ENCODE results near the gene KIAA0232.

Gene KIAA0232

DNA sequence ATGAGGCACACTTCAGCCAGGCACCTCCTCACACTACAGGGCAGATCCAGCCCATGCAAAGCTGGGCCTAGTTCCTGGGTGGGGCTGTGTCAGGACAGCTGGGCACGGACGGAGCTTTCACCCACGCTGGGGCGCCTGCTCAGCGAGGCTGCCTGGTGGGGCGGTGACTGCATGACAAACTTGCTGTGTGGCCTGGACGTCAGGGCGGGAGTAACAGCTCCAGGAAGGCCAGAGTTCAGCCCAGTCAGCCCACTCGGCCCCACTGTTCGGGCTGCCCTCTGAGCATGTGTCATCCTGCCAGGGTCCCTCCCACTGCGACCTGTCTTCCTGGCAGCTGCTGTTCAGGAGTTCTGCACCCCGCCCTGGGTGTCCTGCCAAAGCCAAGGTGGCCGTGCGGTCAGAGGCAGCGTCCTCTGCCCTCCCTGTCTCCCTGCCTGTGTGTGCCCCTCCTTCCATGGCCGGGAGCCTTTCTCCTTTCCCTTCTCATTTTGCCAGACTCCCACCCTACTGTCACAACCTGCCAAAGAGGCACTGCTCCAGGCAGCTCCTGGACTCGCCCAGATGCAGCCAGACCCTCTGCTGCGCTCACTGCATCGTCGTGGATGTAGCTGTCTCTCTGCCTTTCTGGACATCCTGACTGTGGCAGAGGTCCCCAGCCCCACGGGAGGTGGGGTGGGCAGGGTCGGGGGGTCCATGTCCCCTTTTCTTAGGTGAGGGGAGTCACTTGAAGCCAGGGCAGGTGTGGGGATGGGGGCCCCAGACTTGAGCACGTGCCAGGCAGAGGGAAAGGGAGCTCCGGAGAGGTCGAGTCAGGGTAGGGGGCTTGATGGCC lies 33.0 kb upstream of the KIAA0232 start:
- no peaks in the 10 kb centered on the region for H3K9me2 ChIP-seq (replicated peaks; ENCODE audit: insufficient read depth, low read length)
- H3K27me3 ChIP-seq (replicated peaks; ENCODE audit: insufficient read depth, low read length) = no peaks in the 10 kb centered on the region
- no peak for DNase-seq
- H3K79me2 ChIP-seq (ENCODE audit: low read length) = no peaks in the 10 kb centered on the region
- no peaks in the 10 kb centered on the region for H3K9me3 ChIP-seq (replicated peaks; ENCODE audit: insufficient read depth, low read length)
- H3K27ac ChIP-seq (ENCODE audit: low read length) = no peak overlapping the region
- TF ChIP-seq EZH2 (optimal IDR thresholded peaks at IDR 0.05; ENCODE audit: low read depth, low read length) = no peak
- TF ChIP-seq, protein P1, sequence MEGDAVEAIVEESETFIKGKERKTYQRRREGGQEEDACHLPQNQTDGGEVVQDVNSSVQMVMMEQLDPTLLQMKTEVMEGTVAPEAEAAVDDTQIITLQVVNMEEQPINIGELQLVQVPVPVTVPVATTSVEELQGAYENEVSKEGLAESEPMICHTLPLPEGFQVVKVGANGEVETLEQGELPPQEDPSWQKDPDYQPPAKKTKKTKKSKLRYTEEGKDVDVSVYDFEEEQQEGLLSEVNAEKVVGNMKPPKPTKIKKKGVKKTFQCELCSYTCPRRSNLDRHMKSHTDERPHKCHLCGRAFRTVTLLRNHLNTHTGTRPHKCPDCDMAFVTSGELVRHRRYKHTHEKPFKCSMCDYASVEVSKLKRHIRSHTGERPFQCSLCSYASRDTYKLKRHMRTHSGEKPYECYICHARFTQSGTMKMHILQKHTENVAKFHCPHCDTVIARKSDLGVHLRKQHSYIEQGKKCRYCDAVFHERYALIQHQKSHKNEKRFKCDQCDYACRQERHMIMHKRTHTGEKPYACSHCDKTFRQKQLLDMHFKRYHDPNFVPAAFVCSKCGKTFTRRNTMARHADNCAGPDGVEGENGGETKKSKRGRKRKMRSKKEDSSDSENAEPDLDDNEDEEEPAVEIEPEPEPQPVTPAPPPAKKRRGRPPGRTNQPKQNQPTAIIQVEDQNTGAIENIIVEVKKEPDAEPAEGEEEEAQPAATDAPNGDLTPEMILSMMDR (IDR thresholded peaks at IDR 0.05; ENCODE audit: low read length) = no peak
- no peak for TF ChIP-seq EZH2phosphoT487 (IDR thresholded peaks at IDR 0.05; ENCODE audit: low read length)
- H4K20me1 ChIP-seq (ENCODE audit: insufficient read depth, low read length) = no peaks in the 10 kb centered on the region
- no peak overlapping the region for H3K4me2 ChIP-seq (ENCODE audit: low read depth, low read length)
- H3K9ac ChIP-seq (ENCODE audit: low read length) = no peak overlapping the region
- no peak overlapping the region for H3K4me3 ChIP-seq (ENCODE audit: low read length)
- no peaks in the 10 kb centered on the region for H3K4me1 ChIP-seq (ENCODE audit: low read length)
- H2AFZ ChIP-seq (ENCODE audit: low read length) = no peak overlapping the region
- H3F3A ChIP-seq (ENCODE audit: insufficient read depth, low read length) = no peaks in the 10 kb centered on the region
- H3K36me3 ChIP-seq (replicated peaks; ENCODE audit: insufficient read depth, low read length) = no peaks in the 10 kb centered on the region

DNA sequence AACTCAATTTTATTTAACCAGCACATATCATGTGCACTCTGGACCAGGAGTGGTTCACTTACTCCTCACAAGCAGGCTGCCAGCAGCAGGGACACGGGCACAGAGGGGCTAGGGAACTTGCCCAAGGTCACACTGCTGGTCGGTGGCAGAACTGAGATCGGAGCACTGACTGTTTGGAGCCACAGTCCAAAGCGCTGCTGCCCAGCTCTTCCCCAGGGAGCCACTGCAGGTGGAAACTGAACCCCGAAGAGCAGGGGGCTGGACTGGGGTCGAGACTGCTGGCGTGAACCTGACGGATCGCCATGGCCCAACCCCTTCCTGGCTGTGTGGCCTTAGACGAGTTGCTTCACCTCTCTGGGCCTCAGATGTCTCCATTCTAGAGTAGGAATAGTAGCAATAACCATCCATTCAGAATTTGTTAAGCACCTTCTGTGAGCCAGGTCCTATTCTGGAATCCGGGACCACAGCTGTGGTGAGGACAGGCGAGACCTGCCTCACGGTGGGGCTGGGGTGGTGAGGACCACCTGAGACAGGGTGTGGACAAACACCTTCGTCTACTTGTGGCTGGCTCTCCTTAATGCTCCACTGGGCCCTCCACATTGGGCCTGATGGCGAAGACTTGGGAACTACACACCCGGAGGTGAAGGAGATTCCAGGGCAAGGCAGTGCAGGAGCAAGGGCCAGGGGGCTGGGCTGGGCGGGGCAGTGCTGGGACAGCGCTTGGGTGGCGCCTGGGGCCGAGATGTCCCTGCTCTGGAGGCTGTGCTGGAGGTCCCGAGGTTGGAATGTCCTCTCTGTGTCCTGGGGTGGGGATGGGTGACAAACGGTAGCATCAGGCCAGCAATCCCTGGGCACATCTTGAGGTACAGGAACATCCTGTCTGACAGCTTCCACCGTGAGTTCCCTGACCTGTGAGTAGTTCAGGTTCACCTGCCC lies 32.0 kb upstream of the KIAA0232 start:
- TF ChIP-seq EZH2phosphoT487 (IDR thresholded peaks at IDR 0.05; ENCODE audit: low read length) = no peak
- TF ChIP-seq EZH2 (optimal IDR thresholded peaks at IDR 0.05; ENCODE audit: low read depth, low read length) = no peak
- TF ChIP-seq, protein P1 (IDR thresholded peaks at IDR 0.05; ENCODE audit: low read length) = no peak
- no peaks in the 10 kb centered on the region for H3K79me2 ChIP-seq (ENCODE audit: low read length)
- H4K20me1 ChIP-seq (ENCODE audit: insufficient read depth, low read length) = no peaks in the 10 kb centered on the region
- 0 out of 2 replicates have a peak, but pooled peaks cover 5% of the 10 kb centered on the region for H3K27me3 ChIP-seq (replicated peaks; ENCODE audit: insufficient read depth, low read length)
- H3K4me3 ChIP-seq (ENCODE audit: low read length) = no peak overlapping the region
- H3K9me2 ChIP-seq (replicated peaks; ENCODE audit: insufficient read depth, low read length) = no peaks in the 10 kb centered on the region
- H3K9ac ChIP-seq (ENCODE audit: low read length) = no peak overlapping the region
- no peak overlapping the region for H3K27ac ChIP-seq (ENCODE audit: low read length)
- H3K4me1 ChIP-seq (ENCODE audit: low read length) = no peaks in the 10 kb centered on the region
- H2AFZ ChIP-seq (ENCODE audit: low read length) = no peak overlapping the region
- H3K9me3 ChIP-seq (replicated peaks; ENCODE audit: insufficient read depth, low read length) = no peaks in the 10 kb centered on the region
- H3K4me2 ChIP-seq (ENCODE audit: low read depth, low read length) = no peak overlapping the region
- no peaks in the 10 kb centered on the region for H3K36me3 ChIP-seq (replicated peaks; ENCODE audit: insufficient read depth, low read length)
- no peak for DNase-seq
- H3F3A ChIP-seq (ENCODE audit: insufficient read depth, low read length) = no peaks in the 10 kb centered on the region

DNA sequence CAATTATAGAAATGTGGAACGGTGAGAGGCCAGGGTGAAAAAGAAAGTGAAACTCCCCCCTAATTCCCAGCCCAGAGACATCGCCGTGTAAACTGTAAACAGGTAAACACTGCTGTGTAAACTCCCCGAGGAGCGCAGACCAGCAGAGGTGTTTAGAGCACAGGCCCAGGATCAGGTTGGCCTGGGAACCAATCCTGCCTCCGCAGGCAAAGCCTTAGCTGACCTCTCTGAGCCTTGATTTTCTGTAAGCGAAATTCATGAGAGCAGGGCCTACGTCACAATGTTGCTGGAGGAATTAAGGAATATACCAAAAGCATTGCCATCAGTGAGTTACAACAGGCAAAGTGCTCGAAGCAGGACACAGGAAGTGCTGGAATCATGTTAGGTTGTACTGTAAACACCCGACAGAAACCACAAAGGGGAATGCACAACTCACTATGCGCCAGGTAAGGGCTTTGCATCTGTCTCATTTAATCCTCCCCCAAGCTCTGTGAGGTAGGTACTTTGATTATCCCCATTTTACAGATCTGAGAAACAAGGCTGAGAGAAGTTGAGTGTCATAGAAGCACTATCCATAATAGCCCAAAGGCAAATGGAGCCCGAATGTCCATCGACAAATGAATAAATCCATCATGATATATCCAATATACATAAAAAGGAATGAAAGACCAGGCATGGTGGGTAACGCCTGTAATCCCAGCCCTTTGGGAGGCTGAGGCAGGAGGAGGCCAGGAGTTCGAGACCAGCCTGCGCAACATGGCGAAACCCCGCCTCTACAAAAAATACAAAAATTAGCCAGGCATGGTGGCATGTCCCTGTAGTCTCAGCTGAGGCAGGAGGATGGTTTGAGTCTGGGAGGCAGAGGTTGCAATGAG lies 30.7 kb upstream of the KIAA0232 start:
- Histone ChIP-seq H3K27me3 (replicated peaks; ENCODE audit: insufficient read depth, low read length) (0 out of 2 replicates have a peak, but pooled peaks cover 5% of the 10 kb centered on the region), H3K79me2 (ENCODE audit: low read length) (no peaks in the 10 kb centered on the region), H3K4me3 (ENCODE audit: low read length) (no peak overlapping the region; the same call in 1 of the 2 replicates), H3K4me1 (ENCODE audit: low read length) (no peaks in the 10 kb centered on the region), H3K4me2 (ENCODE audit: low read depth, low read length) (0 out of 2 replicates have a peak overlapping the region, but pooled peaks have one; percentile 15), H2AFZ (ENCODE audit: low read length) (no peak overlapping the region), H3K9me2 (replicated peaks; ENCODE audit: insufficient read depth, low read length) (no peaks in the 10 kb centered on the region), H3K9ac (ENCODE audit: low read length) (no peak overlapping the region), H3K9me3 (replicated peaks; ENCODE audit: insufficient read depth, low read length) (no peaks in the 10 kb centered on the region), H4K20me1 (ENCODE audit: insufficient read depth, low read length) (no peaks in the 10 kb centered on the region), H3K36me3 (replicated peaks; ENCODE audit: insufficient read depth, low read length) (no peaks in the 10 kb centered on the region), H3F3A (ENCODE audit: insufficient read depth, low read length) (no peaks in the 10 kb centered on the region), H3K27ac (ENCODE audit: low read length) (no peak overlapping the region)
- DNase-seq = no peak
- no peak for TF ChIP-seq EZH2 (optimal IDR thresholded peaks at IDR 0.05; ENCODE audit: low read depth, low read length)
- TF ChIP-seq, protein P1 (IDR thresholded peaks at IDR 0.05; ENCODE audit: low read length) = no peak
- no peak for TF ChIP-seq EZH2phosphoT487 (IDR thresholded peaks at IDR 0.05; ENCODE audit: low read length)
